Activated CD8-positive, alpha-beta memory T cell treated with anti-CD3 and anti-CD28 coated beads, Interleukin-2, amount 50 U/mL, for 1 hour (primary cell): Measurements from ENCODE around the gene SFMBT1.

Experiments used
- DNase-seq: peaks from one replicate; pipeline ENCODE4 v3.0.0-alpha.2; 2020; ENCODE audit errors: extremely low read depth

SFMBT1 gene

GRCh38 chr3:53045518-53046170 lies at the start of gene SFMBT1:
Gene SFMBT1, minus strand, starts transcription at chr3:53046073. Its CDS starts 76,945 bp downstream, at chr3:52969128.
- DNase-seq: no peak

GRCh38 chr3:53092942-53093341 lies 47.1 kb upstream of the SFMBT1 start:
- no peak for DNase-seq

- DNase-seq: no peak
Observed at GRCh38 chr3:53092216-53092615, 46.3 kb upstream of the SFMBT1 start.

GRCh38 chr3:53091011-53091410 lies 45.1 kb upstream of the SFMBT1 start:
- DNase-seq: no peak

GRCh38 chr3:53089511-53089910 lies 43.6 kb upstream of the SFMBT1 start:
- no peak for DNase-seq

- DNase-seq: no peak
Observed at GRCh38 chr3:53085476-53085875, 39.6 kb upstream of the SFMBT1 start.

GRCh38 chr3:53084310-53085001 lies 38.6 kb upstream of the SFMBT1 start:
- DNase-seq: no peak

- DNase-seq: no peak
Observed at GRCh38 chr3:53083949-53084309, 38.1 kb upstream of the SFMBT1 start.

GRCh38 chr3:53083521-53083920 lies 37.6 kb upstream of the SFMBT1 start:
- no peak for DNase-seq

- no peak for DNase-seq
Observed at GRCh38 chr3:53082736-53083135, 36.9 kb upstream of the SFMBT1 start.

- no peak for DNase-seq
Observed at GRCh38 chr3:53081318-53081717, 35.4 kb upstream of the SFMBT1 start.

- DNase-seq: no peak
Observed at GRCh38 chr3:53080612-53081205, 34.8 kb upstream of the SFMBT1 start.

GRCh38 chr3:53079791-53080555 lies 34.1 kb upstream of the SFMBT1 start:
- no peak for DNase-seq

- no peak for DNase-seq
Observed at GRCh38 chr3:53079147-53079546, 33.3 kb upstream of the SFMBT1 start.

- no peak for DNase-seq
Observed at GRCh38 chr3:53078656-53079055, 32.8 kb upstream of the SFMBT1 start.

GRCh38 chr3:53077476-53078220 lies 31.8 kb upstream of the SFMBT1 start:
- DNase-seq: no peak

GRCh38 chr3:53075743-53076140 lies 29.9 kb upstream of the SFMBT1 start:
- DNase-seq: no peak

- no peak for DNase-seq
Observed at GRCh38 chr3:53074761-53075742, 29.2 kb upstream of the SFMBT1 start.

- DNase-seq: no peak
Observed at GRCh38 chr3:53074366-53074696, 28.5 kb upstream of the SFMBT1 start.

GRCh38 chr3:53073553-53074365 lies 27.9 kb upstream of the SFMBT1 start:
- no peak for DNase-seq
